NCI-H2107 treated with DMSO at 0.1 percent for 48 hours (cell line): ENCODE results near the gene SOCS3.

Experiments
- DNase-seq: peaks from one replicate; lab custom pipeline; 2025; ENCODE audit not compliant: unreplicated experiment; lab: John Stamatoyannopoulos, UW

SOCS3 gene

GRCh38 chr17:78368854-78369495, 9.1 kb upstream of the SOCS3 start:
- no peak for DNase-seq

- no peak for DNase-seq
These were observed 8.5 kb upstream of the SOCS3 start for GRCh38 chr17:78368348-78368747.

- DNase-seq, result no peak
These were observed 7.3 kb upstream of the SOCS3 start for GRCh38 chr17:78367193-78367592.

- DNase-seq, result no peak
These were observed 6.4 kb upstream of the SOCS3 start for GRCh38 chr17:78366109-78366848.

GRCh38 chr17:78365561-78366108, 5.8 kb upstream of the SOCS3 start:
- DNase-seq, result no peak

- DNase-seq, result no peak
These were observed 4.8 kb upstream of the SOCS3 start for GRCh38 chr17:78364436-78365281.

DNA sequence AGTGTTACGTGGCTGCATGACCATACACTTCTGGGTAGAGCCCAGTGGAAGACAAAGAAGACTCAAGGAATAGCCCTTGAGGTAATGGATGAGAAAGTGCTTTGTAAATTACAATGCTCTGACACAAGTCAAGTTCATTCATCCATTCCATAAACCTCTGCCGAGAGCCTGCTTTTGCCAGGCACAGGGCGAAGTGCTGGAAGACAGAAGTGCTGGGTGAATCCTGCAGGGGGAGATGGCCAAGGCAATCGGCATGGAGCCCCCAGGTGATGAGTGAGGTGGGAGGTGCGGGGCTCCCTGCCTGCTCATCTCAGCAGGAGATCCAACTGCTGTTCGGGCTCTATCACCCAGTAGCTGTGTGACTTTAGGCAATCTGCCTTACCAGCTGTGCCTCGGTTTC, 2.8 kb upstream of the SOCS3 start:
- no peak for DNase-seq

GRCh38 chr17:78362232-78362631, 2.4 kb upstream of the SOCS3 start:
- no peak for DNase-seq

- no peak for DNase-seq
These were observed 1.4 kb upstream of the SOCS3 start for GRCh38 chr17:78361225-78361701.

DNA sequence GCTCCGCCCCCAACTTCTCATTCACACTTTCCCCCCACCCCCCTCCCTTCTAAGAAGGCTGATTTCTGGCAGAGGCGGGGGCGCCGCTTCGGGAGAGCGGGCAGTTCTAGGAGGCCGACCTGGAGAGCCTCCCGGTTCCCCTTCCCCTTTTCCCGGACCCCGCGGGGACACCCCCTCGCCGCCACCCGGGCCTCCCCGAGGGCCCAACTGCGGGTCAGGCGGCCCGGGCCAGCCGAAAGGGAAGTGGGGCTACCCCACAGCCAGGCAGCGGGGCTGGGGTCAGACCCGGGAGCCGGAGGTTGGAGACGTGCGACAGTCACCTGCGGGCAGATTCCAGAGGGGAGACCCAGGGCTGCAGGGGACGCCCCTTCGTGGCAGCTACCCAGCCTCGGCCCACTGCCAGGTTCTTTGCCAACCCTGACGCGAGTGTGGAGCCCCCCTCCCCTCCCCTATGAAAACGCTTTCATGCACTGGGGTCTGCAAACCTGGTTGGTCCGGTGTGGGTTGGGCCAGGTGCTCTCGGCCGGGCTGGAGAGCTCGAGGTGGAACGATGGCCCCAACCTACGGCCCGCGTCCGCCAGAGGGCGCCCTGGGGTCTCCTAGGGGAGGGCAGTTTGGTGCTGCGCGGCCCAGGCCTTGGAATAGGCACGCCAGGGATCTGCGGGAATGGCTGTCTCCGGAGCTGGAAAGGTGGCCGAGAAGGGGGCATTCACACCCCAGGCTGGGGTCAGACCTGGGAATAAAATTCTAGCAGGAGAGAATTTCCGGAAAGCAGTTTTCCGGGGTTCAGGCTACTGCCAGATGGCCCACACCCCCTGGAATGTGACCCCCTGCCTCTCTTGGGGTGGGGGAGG, 721 bp upstream of the SOCS3 start:
- DNase-seq, result peak; percentile 63

DNA sequence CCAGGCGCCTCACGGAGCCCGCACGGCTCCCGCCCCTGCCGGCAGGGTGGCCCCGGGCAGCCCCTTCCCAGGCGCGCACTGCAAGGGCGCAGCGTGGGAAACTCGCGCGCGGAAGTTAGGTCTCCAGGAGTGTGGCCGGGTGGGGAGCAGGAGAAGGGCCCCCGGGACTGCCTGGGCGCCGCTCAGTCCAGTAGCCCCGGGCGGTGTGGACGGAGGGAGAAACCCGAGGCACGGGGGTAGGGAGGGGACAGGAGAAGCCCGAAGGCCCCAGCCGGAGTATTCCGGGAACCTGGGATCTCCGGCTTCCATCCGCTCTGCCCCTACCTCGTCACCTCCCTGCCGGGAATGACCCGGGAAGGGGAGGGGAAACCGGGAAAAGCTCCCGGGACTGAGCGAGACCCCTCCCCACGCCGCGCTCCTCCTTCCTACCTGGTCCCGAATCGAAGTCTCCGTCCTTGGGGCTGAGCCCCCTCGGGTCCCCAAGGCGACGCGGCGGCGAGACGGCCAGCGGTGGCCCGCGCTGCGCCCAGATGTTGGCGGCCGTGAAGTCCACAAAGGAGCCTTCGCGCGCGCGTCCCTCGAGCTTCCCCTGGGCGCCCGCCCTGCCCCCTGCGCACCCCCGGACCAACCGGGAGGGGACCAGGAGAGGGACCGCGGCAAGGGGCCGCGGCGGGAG, 418 bp downstream of the SOCS3 start:
- DNase-seq, result no peak

DNA sequence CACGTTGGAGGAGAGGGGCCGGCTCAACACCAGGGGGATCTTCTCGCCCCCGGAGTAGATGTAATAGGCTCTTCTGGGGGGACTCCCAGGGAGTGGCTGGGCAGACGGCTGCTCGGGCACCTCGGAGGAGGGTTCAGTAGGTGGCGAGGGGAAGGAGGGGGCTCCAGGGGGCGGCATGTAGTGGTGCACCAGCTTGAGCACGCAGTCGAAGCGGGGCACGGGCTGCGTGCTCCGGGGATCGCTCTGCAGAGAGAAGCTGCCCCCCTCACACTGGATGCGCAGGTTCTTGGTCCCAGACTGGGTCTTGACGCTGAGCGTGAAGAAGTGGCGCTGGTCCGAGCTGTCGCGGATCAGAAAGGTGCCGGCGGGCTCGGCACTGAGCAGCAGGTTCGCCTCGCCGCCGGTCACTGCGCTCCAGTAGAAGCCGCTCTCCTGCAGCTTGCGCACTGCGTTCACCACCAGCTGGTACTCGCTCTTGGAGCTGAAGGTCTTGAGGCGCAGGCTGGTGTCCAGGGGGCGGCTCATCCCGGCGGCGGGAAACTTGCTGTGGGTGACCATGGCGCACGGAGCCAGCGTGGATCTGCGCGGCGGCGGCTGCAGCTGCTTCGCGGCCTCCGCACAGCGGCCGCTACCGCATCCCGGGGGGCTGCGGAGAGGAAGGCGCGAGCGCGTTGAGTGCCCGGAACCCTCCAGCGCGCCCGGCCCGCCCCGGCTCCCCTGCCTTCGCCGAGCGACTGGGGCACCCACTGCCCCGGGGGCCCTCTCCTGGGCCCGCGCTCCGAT, 1.1 kb downstream of the SOCS3 start:
- no peak for DNase-seq

DNA sequence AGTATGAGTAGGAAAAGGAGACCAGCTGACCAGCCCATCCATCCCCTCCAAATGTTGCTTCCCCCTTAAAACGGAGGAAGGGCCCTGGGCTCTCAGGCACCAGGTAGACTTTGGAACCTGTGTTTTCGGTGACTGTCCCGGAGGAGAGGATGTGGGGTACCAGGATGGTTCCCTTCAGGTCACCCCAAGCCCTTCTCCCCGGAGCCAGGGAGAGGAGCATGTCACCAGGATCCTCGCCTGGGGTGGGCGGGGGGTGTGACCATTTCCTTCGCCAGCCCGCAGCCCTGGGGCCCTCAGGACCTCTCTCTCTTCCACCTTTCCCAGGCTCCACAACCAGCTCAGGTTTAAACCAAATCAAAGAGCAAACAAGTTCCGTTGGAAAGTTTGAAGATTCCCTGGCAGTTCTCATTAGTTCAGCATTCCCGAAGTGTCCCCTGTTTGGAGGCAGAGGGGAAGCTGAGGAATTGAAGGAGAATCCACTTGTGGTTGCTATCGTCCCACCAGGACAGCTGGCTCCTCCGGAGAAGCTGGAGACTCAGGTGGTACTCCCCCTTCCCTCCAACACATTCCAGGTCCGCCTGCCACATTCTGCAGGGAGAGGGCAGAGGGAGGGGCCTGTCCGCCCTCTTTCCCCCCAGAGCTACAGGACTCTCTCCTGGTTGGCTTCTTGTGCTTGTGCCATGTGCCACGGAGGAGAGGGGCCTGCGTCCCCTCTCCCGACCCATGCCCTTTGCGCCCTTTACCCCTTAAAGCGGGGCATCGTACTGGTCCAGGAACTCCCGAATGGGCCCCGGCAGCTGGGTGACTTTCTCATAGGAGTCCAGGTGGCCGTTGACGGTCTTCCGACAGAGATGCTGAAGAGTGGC, 2.0 kb downstream of the SOCS3 start:
- no peak for DNase-seq

DNA sequence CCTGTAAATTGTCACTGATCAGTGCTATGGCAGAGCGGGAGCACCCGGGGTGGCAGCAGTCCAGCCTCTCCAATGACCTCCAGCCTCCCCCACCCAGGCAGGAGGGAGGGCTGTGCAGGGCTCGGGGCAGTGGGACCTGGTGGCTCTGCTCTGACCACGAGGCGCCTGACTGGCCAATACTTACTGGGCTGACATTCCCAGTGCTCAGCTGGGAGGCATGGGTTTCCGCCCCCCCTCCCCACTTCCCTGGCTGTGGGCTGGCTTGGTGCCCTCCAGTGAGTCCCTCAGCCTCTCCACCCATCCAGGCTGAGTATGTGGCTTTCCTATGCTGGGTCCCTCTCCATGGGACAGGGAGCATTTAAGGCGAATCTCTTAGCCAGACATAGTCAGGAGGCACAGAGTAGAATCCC, 2.7 kb downstream of the SOCS3 start:
- DNase-seq, result no peak

DNA sequence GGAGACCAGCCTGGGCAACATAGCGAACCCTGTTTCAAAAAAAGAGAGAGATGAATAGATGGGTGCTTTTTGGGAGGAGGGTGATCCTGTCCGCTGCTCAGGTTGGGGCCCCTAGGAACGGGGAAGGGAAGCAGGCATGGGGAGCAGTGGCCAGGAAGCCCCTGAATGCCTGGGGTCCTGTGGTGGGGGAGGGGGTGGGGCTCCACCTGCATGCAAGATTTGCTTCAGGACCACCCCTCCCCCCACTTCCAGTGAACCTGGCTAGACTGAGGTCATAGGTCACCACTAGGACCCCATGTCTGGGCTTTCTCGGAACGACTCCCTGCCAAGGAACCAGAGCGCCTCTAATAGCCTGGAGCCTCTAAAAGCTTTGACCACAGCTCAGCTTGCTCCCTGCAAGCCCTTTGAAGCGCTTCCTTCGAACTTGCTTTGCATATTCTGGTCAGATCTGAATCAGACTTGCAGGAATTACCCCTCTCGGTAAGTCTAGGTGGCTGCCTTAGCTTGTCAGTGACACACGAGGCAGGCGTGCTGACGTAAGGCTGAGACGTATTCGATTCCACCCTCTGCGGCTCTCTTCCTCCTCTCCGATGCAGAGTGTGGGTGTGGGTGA, 3.7 kb downstream of the SOCS3 start:
- no peak for DNase-seq

DNA sequence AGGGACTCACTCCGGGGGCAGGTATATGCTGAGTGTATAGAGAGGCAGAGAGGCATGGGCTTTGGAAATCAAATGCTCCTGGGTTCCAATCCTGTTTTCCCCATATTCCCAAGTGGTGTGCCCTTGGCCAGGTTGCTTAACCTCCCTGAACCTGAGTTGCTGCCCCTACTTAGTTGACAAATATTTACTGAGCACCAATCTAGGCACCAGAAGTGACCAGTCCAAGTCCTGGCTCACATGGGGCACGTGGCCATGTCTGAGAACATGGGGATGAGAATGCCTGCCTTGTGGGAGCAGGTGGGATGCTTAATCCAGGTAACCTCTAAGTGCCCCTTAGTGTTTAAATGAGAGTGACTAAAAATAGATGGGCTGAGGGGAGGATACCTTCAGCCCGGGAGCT, 4.2 kb downstream of the SOCS3 start:
- no peak for DNase-seq

GRCh38 chr17:78355045-78355641, 4.7 kb downstream of the SOCS3 start:
- DNase-seq, result no peak
